HepG2 (cell line): Measurements from ENCODE around the gene EEF1AKMT4. TPM values are rescaled to one million over a fixed set of nuclear protein-coding genes. Genes with fewer than 3 reads are reported as not detected.

Experiments
- CHD2 ChIP-seq: IDR thresholded peaks from 2 replicates; pipeline ENCODE4 v1.6.1; 2011; ENCODE audit warnings: low read depth, low read length, improper control_type of control experiment
- ETS1 ChIP-seq: sonication (generic); formaldehyde crosslinking; IDR thresholded peaks from 2 replicates; pipeline ENCODE4 v1.4.0; 2020; ENCODE audit warnings: missing genetic modification reagents
- HMGXB3 ChIP-seq: sonication (generic); formaldehyde crosslinking; IDR thresholded peaks from 2 replicates; pipeline ENCODE4 v1.4.0; 2020; ENCODE audit warnings: missing genetic modification reagents, borderline replicate concordance
- HOXD1 ChIP-seq: sonication (generic); formaldehyde crosslinking; IDR thresholded peaks from 2 replicates; pipeline ENCODE4 v1.5.0; 2020; ENCODE audit warnings: missing genetic modification reagents
- KAT7 ChIP-seq: IDR thresholded peaks from 2 replicates; pipeline ENCODE4 v1.6.1; 2018; ENCODE audit warnings: borderline replicate concordance, missing compliant biosample characterization
- KDM5B ChIP-seq: sonication (generic); formaldehyde crosslinking; IDR thresholded peaks from 2 replicates; pipeline ENCODE4 v1.4.0; 2020; ENCODE audit warnings: missing genetic modification reagents, mild to moderate bottlenecking, borderline replicate concordance
- KLF6 ChIP-seq: IDR thresholded peaks from 2 replicates; pipeline ENCODE4 v1.8.0; 2016; ENCODE audit warnings: missing biosample characterization, missing genetic modification reagents
- KMT2A ChIP-seq: sonication (generic); formaldehyde crosslinking; IDR thresholded peaks from 2 replicates; pipeline ENCODE4 v1.4.0; 2020; ENCODE audit warnings: missing genetic modification reagents
- NFIB ChIP-seq: sonication (generic); formaldehyde crosslinking; IDR thresholded peaks from 2 replicates; pipeline ENCODE4 v1.9.0; 2021; ENCODE audit warnings: missing genetic modification reagents, mild to moderate bottlenecking, borderline replicate concordance
- NFKB2 ChIP-seq: sonication (generic); formaldehyde crosslinking; IDR thresholded peaks from 2 replicates; pipeline ENCODE4 v1.4.0; 2020; ENCODE audit warnings: missing genetic modification reagents, borderline replicate concordance
- SAP130 ChIP-seq: IDR thresholded peaks from 2 replicates; pipeline ENCODE4 v1.6.1; 2016; ENCODE audit warnings: low read depth
- SIX1 ChIP-seq: sonication (generic); formaldehyde crosslinking; IDR thresholded peaks from 2 replicates; pipeline ENCODE4 v1.4.0; 2020; ENCODE audit warnings: missing genetic modification reagents, borderline replicate concordance
- SMYD3 ChIP-seq: sonication (generic); formaldehyde crosslinking; IDR thresholded peaks from 2 replicates; pipeline ENCODE4 v1.8.1; 2023; ENCODE audit warnings: mild to moderate bottlenecking, missing genetic modification reagents
- SRSF1 ChIP-seq: fragments of 200-400 bp; formaldehyde crosslinking; optimal IDR thresholded peaks from 2 replicates; pipeline ENCODE3; 2017; ENCODE audit warnings: mild to moderate bottlenecking, low read depth, low read length, moderate library complexity
- TCF7 ChIP-seq: sonication (generic); IDR thresholded peaks from 2 replicates; pipeline ENCODE4 v1.6.1; 2016; ENCODE audit warnings: antibody characterized with exemption, low read depth
- TGIF2 ChIP-seq: IDR thresholded peaks from 2 replicates; pipeline ENCODE4 v1.6.1; 2016; ENCODE audit warnings: control low read depth, missing compliant biosample characterization
- THAP11 ChIP-seq: IDR thresholded peaks from 2 replicates; pipeline ENCODE4 v1.6.1; 2016; ENCODE audit warnings: missing biosample characterization, missing genetic modification reagents
- ZFP41 ChIP-seq: sonication (generic); formaldehyde crosslinking; IDR thresholded peaks from 2 replicates; pipeline ENCODE4 v1.4.0; 2020; ENCODE audit warnings: mild to moderate bottlenecking, missing genetic modification reagents, borderline replicate concordance
- ZMYM2 ChIP-seq: sonication (generic); formaldehyde crosslinking; IDR thresholded peaks from 2 replicates; pipeline ENCODE4 v1.8.0; 2022; ENCODE audit warnings: mild to moderate bottlenecking, missing genetic modification reagents
- ZNF431 ChIP-seq: sonication (generic); formaldehyde crosslinking; IDR thresholded peaks from 2 replicates; pipeline ENCODE4 v1.9.0; 2022; ENCODE audit warnings: missing genetic modification reagents, low read depth, mild to moderate bottlenecking, borderline replicate concordance
- ZNF44 ChIP-seq: sonication (generic); formaldehyde crosslinking; IDR thresholded peaks from 2 replicates; pipeline ENCODE4 v1.5.1; 2020; ENCODE audit warnings: mild to moderate bottlenecking, missing genetic modification reagents
- ZNF615 ChIP-seq: sonication (generic); formaldehyde crosslinking; IDR thresholded peaks from 2 replicates; pipeline ENCODE4 v1.5.0; 2020; ENCODE audit warnings: mild to moderate bottlenecking, missing genetic modification reagents, borderline replicate concordance
- ZNF713 ChIP-seq: sonication (generic); formaldehyde crosslinking; IDR thresholded peaks from 2 replicates; pipeline ENCODE4 v1.4.0; 2020; ENCODE audit warnings: mild to moderate bottlenecking, missing genetic modification reagents
- ZNF782 ChIP-seq: sonication (generic); formaldehyde crosslinking; IDR thresholded peaks from 2 replicates; pipeline ENCODE4 v1.4.0; 2020; ENCODE audit warnings: missing genetic modification reagents, mild to moderate bottlenecking, borderline replicate concordance
- ZNF839 ChIP-seq: sonication (generic); formaldehyde crosslinking; IDR thresholded peaks from 2 replicates; pipeline ENCODE4 v1.4.0; 2020; ENCODE audit warnings: missing genetic modification reagents, mild to moderate bottlenecking, borderline replicate concordance
- polyA plus RNA-seq, 8 experiments: library from polyadenylated mRNA; depleted of rRNA in 3 of 8; stranded (reverse) in 7 of 8; unstranded in 1 of 8; fragments of >200 nt; fragmentation: Illumina TruSeq in 4 of 8; extraction: Trizol in 4 of 8; gene quantifications; 2 replicates each; pipeline versions ENCODE4 v1.2.1 to v1.2.3, GENCODE V29; 2011 to 2016; ENCODE audit warnings: low read depth in 4 of 8, missing spikeins in 1 of 8, mixed read lengths in 1 of 8; ENCODE audit not compliant: insufficient read depth in 1 of 8
- total RNA-seq, 5 experiments: library from RNA; depleted of rRNA; stranded (reverse); fragments of >200 nt; fragmentation: Illumina TruSeq; extraction: Trizol; gene quantifications; 2 replicates each; pipeline ENCODE4 v1.2.3, GENCODE V29; 2016; ENCODE audit warnings: low read depth in 1 of 5

The EEF1AKMT4 gene
- total and polyA plus RNA-seq, 2 of the 13 experiments (the other 11 are each of a cell fraction or from before 2014, with no cell fraction given), result 13.1 to 15.8 TPM

- TF ChIP-seq SIX1 (CRISPR knock-in tag), result peak; percentile 46; the same call in 1 of the 2 replicates
- peak; percentile 9; the same call in 1 of the 2 replicates for TF ChIP-seq ZFP41 (CRISPR knock-in tag)
- peak; percentile 63; the same call in 1 of the 2 replicates for TF ChIP-seq ZNF713 (CRISPR knock-in tag)
- TF ChIP-seq KDM5B, result peak; percentile 42; the same call in 1 of the 2 replicates
- peak; percentile 95 for TF ChIP-seq NFKB2 (CRISPR knock-in tag)
- TF ChIP-seq KAT7 (CRISPR knock-in tag), result peak; percentile 86; the same call in 1 of the 2 replicates
- peak; percentile 92 for TF ChIP-seq SAP130 (CRISPR knock-in tag)
- TF ChIP-seq ZNF615 (CRISPR knock-in tag), result no peak
- TF ChIP-seq ZNF44 (CRISPR knock-in tag), result 0 out of 2 replicates have a peak, but pooled peaks have one; percentile 47
- 0 out of 2 replicates have a peak, but pooled peaks have one; percentile 40 for TF ChIP-seq HMGXB3 (CRISPR knock-in tag)
- TF ChIP-seq ETS1 (CRISPR knock-in tag), result peak; percentile 77; the same call in 1 of the 2 replicates
- TF ChIP-seq ZNF839, result peak; percentile 85; the same call in 1 of the 2 replicates
- TF ChIP-seq ZNF782 (CRISPR knock-in tag), result peak; percentile 94
- peak; percentile 63; the same call in 1 of the 2 replicates for TF ChIP-seq ZMYM2
- no peak for TF ChIP-seq CHD2
- peak; percentile 39; the same call in 1 of the 2 replicates for TF ChIP-seq TGIF2 (CRISPR knock-in tag)
- TF ChIP-seq SMYD3, result peak; percentile 60; the same call in 1 of the 2 replicates
- TF ChIP-seq KMT2A (CRISPR knock-in tag), result peak; percentile 79; the same call in 1 of the 2 replicates
- TF ChIP-seq THAP11 (CRISPR knock-in tag), result peak; percentile 86
- TF ChIP-seq NFIB (CRISPR knock-in tag), result peak; percentile 76; the same call in 1 of the 2 replicates
- TF ChIP-seq HOXD1 (CRISPR knock-in tag), result peak; percentile 59; the same call in 1 of the 2 replicates
- peak; percentile 86; the same call in 1 of the 2 replicates for TF ChIP-seq ZNF431 (CRISPR knock-in tag)
- no peak for TF ChIP-seq TCF7
- peak; percentile 86; the same call in 1 of the 2 replicates for TF ChIP-seq KLF6
- no peak for TF ChIP-seq SRSF1
Observed at GRCh38 chr3:184241447-184242296, 7.8 kb upstream of the EEF1AKMT4 start (continued).
